HG03039 (cell line): ENCODE data around the gene NPPC.
"Not testable (repeated sequence)": the region's sequence is repeated elsewhere in the genome, so short reads cannot be mapped to it uniquely, and the experiment has no call there.

ENCODE experiments used
- ATAC-seq: cut with Tn5 transposase; IDR thresholded peaks from one replicate; pipeline ENCODE4 v1.9.1; 2021; ENCODE audit warnings: mild to moderate bottlenecking, moderate library complexity; ENCODE audit not compliant: unreplicated experiment

Gene NPPC

GRCh38 chr2:231926180-231926741 lies at the start of gene NPPC:
Gene NPPC, minus strand, starts transcription at chr2:231926396. Its CDS starts 147 bp downstream, at chr2:231926249.
- ATAC-seq, result no peak

GRCh38 chr2:231975001-231975400 lies 48.8 kb upstream of the NPPC start:
- ATAC-seq, result no peak

DNA sequence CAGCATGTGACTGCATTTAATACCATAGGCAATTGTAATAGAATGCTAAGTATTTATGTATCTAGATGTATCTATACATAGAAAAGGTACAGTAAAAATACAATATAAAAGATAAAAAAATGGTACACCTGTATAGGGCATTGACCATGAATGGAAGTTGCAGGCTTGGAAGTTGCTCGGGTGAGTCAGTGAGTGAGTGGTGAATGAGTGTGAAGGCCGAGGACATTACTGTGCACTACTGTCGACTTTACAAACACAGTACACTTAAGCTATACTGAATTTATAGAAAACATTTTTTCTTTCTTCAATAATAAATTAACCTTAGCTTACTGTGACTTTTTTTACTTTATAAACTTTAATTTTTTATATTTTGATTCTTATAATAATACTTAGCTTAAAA lies 44.3 kb upstream of the NPPC start:
- ATAC-seq, result no peak

DNA sequence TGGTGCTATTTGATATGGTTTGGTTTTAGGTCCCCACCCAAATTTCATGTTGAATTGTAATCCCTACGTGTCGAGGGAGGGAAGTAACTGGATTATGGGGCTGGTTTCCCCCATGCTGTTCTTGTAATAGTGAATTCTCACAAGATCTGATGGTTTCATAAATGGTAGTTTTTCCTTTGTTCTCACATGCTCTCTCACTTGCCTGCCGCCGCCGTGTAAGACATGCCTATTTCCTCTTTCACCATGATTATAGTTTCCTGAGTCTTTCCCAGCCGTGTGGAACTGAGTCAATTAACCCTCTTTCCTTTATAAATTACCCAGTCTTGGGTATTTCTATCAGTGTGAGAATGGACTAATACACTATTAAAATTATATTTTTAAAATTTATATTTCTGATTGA lies 42.6 kb upstream of the NPPC start:
- ATAC-seq, result no peak

GRCh38 chr2:231966886-231967285 lies 40.7 kb upstream of the NPPC start:
- ATAC-seq, result no peak

GRCh38 chr2:231965102-231965501 lies 38.9 kb upstream of the NPPC start:
- ATAC-seq, result no peak

DNA sequence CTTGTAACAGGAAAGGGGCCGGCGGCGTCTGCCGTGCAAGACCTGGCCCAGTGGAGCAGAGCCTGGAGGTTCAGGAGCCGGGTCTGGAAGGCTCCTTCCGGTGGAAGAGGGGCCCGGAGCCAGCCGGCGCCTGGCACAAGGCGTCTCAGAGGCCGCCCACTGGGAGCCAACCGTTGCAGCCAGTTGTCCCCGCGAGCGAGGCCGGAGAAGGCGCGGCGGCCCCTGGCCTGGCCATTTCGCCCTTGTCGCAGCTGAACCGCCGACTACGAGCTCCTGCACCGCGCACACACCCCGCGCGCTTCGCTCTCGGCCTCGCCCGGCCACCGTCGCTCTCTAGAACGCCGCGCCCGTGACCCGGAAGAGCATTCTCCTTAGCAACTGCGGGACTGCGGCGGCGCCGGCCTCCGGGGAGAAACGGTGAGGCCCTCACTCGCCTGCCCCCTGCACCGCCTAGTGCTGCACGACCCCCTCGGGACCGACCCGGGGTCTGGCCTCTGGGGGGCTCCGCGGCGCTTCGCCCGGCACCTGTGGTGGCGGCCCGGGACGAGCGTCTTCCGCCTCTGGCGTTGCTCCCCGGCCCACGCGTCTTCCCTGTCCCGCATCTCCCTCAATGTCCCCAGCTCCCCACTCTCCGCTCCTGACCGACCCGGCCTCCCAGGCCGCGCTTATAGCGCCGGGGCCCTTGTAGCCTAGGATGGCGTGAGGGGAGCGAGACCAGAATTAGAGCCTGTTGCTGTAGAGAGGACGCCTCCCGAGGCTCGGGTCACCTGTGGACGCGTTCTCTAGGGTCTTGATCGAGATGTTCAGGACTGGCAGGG lies 35.4 kb upstream of the NPPC start, which contains the start of gene DIS3L2:
Gene DIS3L2 (plus strand): TSS at position 365 of the 818 bp plus-strand sequence. CDS start 53,215 bp downstream, outside the sequence.
- ATAC-seq, result peak; percentile 85

DNA sequence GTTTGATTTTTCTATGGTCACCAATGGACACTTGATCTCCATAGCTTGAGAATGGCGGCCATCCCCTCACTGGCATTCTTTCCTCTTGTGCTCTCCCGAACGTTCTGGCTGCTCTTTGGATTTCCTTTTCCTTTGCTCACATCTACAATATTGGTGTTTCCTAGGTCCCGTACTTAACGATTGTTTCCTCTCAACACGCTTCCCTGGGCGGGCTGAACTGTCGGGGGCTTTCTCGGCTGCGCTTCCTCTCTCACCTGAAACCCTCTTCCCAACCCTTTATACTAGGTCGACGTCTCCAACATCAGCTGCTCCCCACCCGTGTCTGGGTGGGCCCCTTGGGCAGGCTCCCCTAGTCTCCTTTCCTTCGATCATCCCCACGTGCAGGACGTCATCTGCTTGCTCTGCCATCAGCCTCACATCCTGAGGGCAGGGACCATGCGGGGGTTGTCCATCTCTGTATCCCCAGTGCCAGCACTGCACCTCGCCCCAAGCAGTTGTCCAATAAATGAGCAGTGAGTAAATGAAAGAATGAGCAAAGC lies 34.7 kb upstream of the NPPC start:
- ATAC-seq, result no peak

DNA sequence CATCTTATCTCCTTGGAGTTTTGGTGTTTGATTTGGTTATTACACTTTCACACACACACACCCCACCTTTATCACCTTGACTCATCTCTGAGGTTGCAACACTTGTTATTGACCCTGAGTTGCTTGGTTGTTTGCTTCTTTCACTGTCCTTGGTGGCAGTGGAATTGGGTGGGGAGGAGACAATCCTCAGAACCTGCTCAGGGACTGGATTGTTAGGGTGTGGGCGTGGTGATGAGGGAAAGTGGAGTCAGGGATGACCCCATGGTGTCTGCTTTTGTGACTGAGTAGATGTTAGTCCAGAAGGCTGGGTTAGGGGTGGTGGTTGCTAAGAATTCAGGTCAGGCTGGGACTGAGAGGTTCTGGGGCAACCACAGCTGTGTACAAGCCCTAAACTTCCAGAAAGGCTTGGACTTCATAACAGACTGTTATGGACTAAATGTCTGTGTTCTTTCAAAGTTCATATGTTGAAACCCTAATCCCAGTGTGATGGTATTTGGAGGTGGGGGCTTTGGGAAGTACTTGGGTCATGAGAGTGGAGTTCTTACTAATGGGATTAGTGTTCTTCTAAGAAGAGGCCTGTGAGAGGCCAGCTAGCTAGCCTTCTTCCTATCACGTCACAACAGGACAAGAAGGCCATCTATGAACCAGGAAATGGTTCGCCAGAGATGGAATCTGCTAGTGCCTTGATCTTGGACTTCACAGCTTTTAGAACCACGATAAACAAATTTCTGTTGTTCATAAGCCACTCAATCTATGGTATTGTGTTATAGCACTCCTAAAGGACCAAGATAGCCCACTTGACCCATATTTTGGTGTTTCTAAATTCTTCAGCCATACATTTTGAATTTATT lies 31.9 kb upstream of the NPPC start:
- no peak for ATAC-seq

GRCh38 chr2:231955758-231956472 lies 29.7 kb upstream of the NPPC start:
- ATAC-seq, result no peak

- no peak for ATAC-seq
Observed at GRCh38 chr2:231951452-231952035, 25.3 kb upstream of the NPPC start.

GRCh38 chr2:231947694-231948093 lies 21.5 kb upstream of the NPPC start:
- no peak for ATAC-seq

DNA sequence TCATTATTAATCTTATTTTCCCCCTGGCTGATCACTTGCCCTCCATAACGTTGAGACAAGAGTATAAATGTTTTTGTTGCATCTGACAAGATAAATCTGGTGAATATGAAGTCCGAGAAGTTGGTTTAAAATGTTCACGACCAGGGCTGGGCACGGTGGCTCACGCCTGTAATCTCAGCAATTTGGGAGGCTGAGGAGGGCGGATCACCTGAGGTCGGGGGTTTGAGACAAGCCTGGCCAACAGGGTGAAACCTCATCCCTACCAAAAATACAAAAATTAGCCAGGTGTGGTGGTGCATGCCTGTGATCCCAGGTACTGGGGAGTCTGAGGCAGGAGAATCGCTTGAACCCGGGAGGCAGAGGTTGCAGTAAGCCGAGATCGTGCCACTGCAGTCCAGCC lies 20.9 kb upstream of the NPPC start:
- ATAC-seq, result not testable (repeated sequence)

DNA sequence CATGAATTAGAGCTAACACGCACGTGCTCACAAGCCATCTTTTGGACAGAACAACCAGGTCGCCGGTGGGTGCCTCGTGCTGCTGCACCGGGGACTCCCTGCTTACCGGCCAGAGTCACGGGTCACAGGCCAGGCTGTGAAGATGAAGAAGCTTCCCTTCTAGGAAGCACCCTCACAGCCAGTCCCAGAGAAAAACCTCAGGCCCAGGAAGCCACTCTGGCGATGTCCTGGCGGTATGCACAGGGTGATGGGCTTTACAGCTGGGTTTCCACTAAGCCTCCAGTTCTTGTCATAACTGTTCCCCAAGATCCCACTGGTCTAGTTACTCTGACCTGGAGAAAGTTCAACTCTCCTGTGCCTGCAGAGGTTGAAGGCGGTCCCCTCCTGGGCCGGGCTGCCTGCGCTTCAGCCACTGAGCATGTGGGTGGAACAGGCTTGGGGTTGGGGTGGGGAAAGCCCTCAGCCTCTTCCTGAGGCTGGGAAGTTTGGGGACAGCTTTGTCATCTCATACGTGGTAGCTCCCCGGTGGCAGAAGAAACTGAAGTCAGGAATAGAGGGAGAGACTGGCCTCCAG lies 20.1 kb upstream of the NPPC start:
- ATAC-seq, result no peak

- no peak for ATAC-seq
Observed at GRCh38 chr2:231942180-231942579, 16.0 kb upstream of the NPPC start.

GRCh38 chr2:231941673-231942072 lies 15.5 kb upstream of the NPPC start:
- ATAC-seq, result no peak

DNA sequence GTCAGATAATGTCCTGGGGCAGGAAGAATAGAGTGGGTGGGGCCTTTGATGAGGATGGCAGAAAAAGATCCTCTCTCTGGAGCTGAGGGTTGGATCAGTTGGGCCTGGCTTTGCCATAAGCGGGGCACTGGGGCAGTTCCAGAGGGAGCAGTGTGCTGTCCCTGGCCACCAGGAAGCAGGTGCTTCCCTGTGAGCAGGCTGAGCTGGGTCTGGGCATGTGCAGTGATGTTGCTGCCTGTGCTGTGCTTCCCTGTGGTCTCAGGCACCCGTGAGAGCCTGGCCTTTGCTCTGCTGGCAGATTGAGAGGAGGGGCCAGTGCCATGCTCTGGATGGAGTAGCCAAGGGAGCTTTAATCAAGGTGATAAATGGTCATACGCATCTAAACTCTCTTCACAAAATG lies 14.6 kb upstream of the NPPC start:
- ATAC-seq, result no peak

DNA sequence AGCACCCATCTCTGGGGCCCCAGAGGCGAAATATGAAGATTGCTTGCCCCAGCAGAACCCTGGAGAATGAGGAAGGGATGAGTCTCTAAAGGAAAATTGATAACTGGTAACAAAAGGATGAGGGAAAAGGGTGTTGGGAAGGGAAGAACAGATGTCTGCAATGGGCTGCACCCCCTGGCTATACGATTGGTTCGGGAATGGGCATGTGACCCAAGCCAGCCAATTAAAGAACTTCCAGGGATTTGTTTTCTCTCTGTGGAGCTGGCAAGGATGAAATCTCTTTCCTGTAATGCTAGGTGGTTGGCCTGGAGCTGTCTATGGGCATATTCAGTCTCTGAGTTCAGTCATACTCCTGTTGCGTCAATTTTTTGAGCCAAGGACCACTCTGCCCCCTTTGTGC lies 12.8 kb upstream of the NPPC start:
- ATAC-seq, result no peak

GRCh38 chr2:231937057-231937456 lies 10.9 kb upstream of the NPPC start:
- ATAC-seq, result no peak

DNA sequence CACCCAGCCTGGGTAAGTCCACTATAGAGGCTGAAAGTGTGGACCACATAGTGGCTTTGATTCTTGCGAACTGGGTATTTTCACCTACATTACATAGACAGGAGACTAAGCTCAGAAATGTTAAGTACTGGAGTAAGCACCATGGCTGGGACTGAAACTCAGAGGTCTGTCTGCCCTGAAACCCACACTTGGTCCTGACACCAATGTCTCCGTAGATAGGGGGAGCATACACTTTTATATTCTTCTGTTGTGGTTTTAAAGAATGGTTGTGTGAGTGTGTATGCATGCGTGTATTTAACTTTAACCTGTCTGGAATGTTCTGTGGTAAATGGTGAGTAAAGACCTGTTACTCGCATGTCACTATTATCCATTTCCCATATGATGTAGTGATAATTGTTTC lies 10.3 kb upstream of the NPPC start:
- ATAC-seq, result no peak
